ENCODE data around the gene PICALM. TPM values are rescaled to one million over a fixed set of nuclear protein-coding genes. Genes with fewer than 3 reads are reported as not detected.

The PICALM gene
- total RNA-seq, 3 donors from 2014 or later (not counting 1 experiment from before 2014, with no cell fraction given), result 262 to 291 (median 285) TPM

- intact Hi-C loops (cut with micrococcal nuclease), result loop anchor here (5.0 kb wide), 1 partner anchor 311 kb away; no protein-coding TSS in a partner anchor
- no peaks in the 10 kb centered on the region for H3K9me3 Mint-ChIP-seq
- no peaks in the 10 kb centered on the region for H3K27me3 ChIP-seq (ENCODE audit: control insufficient read depth, insufficient read depth, low read length)
- no peak for DNase-seq
- H3K27ac Mint-ChIP-seq, result peak overlapping the region; percentile 97 to 100
- H3K4me3 Mint-ChIP-seq, result peak overlapping the region; percentile 74
- H3K4me3 ChIP-seq (ENCODE audit: low read length), result no peak overlapping the region
- no peak for ATAC-seq
- peak overlapping the region; percentile 25 for H3K27ac ChIP-seq (ENCODE audit: low read length)
- peaks cover 9% of the 10 kb centered on the region for H3K36me3 Mint-ChIP-seq
- H3K9me3 ChIP-seq (ENCODE audit: control insufficient read depth, insufficient read depth, low read length), result no peaks in the 10 kb centered on the region
- no peak for TF ChIP-seq CTCF (IDR thresholded peaks at IDR 0.05)
- H3K27me3 Mint-ChIP-seq (ENCODE audit: low read depth in 2 of 2), result no peaks in the 10 kb centered on the region
- no peaks in the 10 kb centered on the region for H3K36me3 ChIP-seq (ENCODE audit: control insufficient read depth, insufficient read depth, low read length)
- peaks cover 31% of the 10 kb centered on the region for H3K4me1 ChIP-seq (ENCODE audit: control insufficient read depth, insufficient read depth, low read length)
- WGBS (ENCODE audit: insufficient coverage), result no CpG with 5 or more reads among the region's 1 CpG
- peaks cover 88 to 91% of the 10 kb centered on the region in 2 donors for H3K4me1 Mint-ChIP-seq
Measured at GRCh38 chr11:86063536-86063935, 5.3 kb downstream of the PICALM start.

DNA sequence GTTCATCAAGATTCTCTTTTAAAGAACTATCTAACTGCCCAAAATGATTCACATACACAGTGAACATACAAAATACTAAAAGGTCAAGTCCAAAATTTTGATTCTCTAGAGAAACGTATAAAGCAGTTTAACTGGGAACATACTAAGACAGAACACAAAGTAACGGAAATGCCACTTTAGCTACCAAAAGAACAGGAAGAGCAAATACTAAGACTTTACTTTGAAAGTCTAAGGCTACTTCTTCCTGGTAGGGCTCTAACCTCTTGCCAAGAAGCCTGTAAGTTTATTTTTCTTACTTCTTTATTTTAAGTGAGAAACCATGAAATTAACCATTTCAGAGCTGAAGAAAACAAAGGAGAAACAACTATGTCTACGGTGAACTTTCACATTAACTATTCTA, 6.2 kb downstream of the PICALM start:
- peak overlapping the region; percentile 91 for H3K4me3 Mint-ChIP-seq
- 0% methylated on average over 2 of the region's 3 CpGs for WGBS (ENCODE audit: insufficient coverage)
- Histone ChIP-seq H3K9me3 (ENCODE audit: control insufficient read depth, insufficient read depth, low read length) (no peaks in the 10 kb centered on the region), H3K4me1 (ENCODE audit: control insufficient read depth, insufficient read depth, low read length) (peaks cover 31% of the 10 kb centered on the region), H3K27ac (ENCODE audit: low read length) (peak overlapping the region; percentile 46), H3K27me3 (ENCODE audit: control insufficient read depth, insufficient read depth, low read length) (no peaks in the 10 kb centered on the region), H3K36me3 (ENCODE audit: control insufficient read depth, insufficient read depth, low read length) (no peaks in the 10 kb centered on the region), H3K4me3 (ENCODE audit: low read length) (peak overlapping the region; percentile 22)
- peak in 1 of 2 donors; percentile 60 for DNase-seq
- H3K4me1 Mint-ChIP-seq, result peaks cover 88 to 91% of the 10 kb centered on the region in 2 donors
- intact Hi-C loops (cut with micrococcal nuclease), result loop anchor here (5.0 kb wide), 1 partner anchor 310 kb away; no protein-coding TSS in a partner anchor
- H3K9me3 Mint-ChIP-seq, result no peaks in the 10 kb centered on the region
- TF ChIP-seq CTCF (IDR thresholded peaks at IDR 0.05), result no peak
- peaks cover 3% of the 10 kb centered on the region for H3K36me3 Mint-ChIP-seq
- peak overlapping the region; percentile 97 to 100 for H3K27ac Mint-ChIP-seq
- ATAC-seq, result peak; percentile 58 to 72 (median 69)
- H3K27me3 Mint-ChIP-seq (ENCODE audit: low read depth in 2 of 2), result no peaks in the 10 kb centered on the region

GRCh38 chr11:86061483-86062205, 7.2 kb downstream of the PICALM start:
- H3K27ac Mint-ChIP-seq, result peak overlapping the region; percentile 97 to 100
- H3K36me3 Mint-ChIP-seq, result no peaks in the 10 kb centered on the region
- 61% methylated on average over 10 of the region's 11 CpGs for WGBS (ENCODE audit: insufficient coverage)
- H3K9me3 Mint-ChIP-seq, result no peaks in the 10 kb centered on the region
- Histone ChIP-seq H3K4me3 (ENCODE audit: low read length) (peak overlapping the region; percentile 0), H3K9me3 (ENCODE audit: control insufficient read depth, insufficient read depth, low read length) (no peaks in the 10 kb centered on the region), H3K4me1 (ENCODE audit: control insufficient read depth, insufficient read depth, low read length) (peaks cover 35% of the 10 kb centered on the region), H3K27me3 (ENCODE audit: control insufficient read depth, insufficient read depth, low read length) (no peaks in the 10 kb centered on the region), H3K27ac (ENCODE audit: low read length) (peak overlapping the region; percentile 46), H3K36me3 (ENCODE audit: control insufficient read depth, insufficient read depth, low read length) (no peaks in the 10 kb centered on the region)
- intact Hi-C loops (cut with micrococcal nuclease), result loop anchor here (5.0 kb wide), 1 partner anchor 309 kb away; no protein-coding TSS in a partner anchor
- H3K4me3 Mint-ChIP-seq, result peak overlapping the region; percentile 91
- peaks cover 85 to 87% of the 10 kb centered on the region in 2 donors for H3K4me1 Mint-ChIP-seq
- no peaks in the 10 kb centered on the region for H3K27me3 Mint-ChIP-seq (ENCODE audit: low read depth in 2 of 2)
- no peak for TF ChIP-seq CTCF (IDR thresholded peaks at IDR 0.05)
- ATAC-seq, result peak in 1 of 3 donors; percentile 6
- DNase-seq, result no peak
